HepG2 (cell line): ENCODE measurements around the gene LEAP2. TPM values are rescaled to one million over a fixed set of nuclear protein-coding genes. Genes with fewer than 3 reads are reported as not detected.

ENCODE experiments used
- polyA plus RNA-seq, 8 experiments: library from polyadenylated mRNA; depleted of rRNA in 3 of 8; stranded (reverse) in 7 of 8; unstranded in 1 of 8; fragments of >200 nt; fragmentation: Illumina TruSeq in 4 of 8; extraction: Trizol in 4 of 8; gene quantifications; 2 replicates each; pipeline versions ENCODE4 v1.2.1 to v1.2.3, GENCODE V29; 2011 to 2016; ENCODE audit warnings: low read depth in 4 of 8, missing spikeins in 1 of 8, mixed read lengths in 1 of 8; ENCODE audit not compliant: insufficient read depth in 1 of 8
- small RNA-seq, 3 experiments: library from RNA; depleted of rRNA; stranded (forward); fragments of <200 nt; gene quantifications; one replicate each; pipeline ENCODE3, GENCODE V24; 2012; ENCODE audit warnings: low read depth in 2 of 3, low replicate concordance in 1 of 3; ENCODE audit not compliant: insufficient read length in 3 of 3, insufficient read depth in 2 of 3
- total RNA-seq, 5 experiments: library from RNA; depleted of rRNA; stranded (reverse); fragments of >200 nt; fragmentation: Illumina TruSeq; extraction: Trizol; gene quantifications; 2 replicates each; pipeline ENCODE4 v1.2.3, GENCODE V29; 2016; ENCODE audit warnings: low read depth in 1 of 5

LEAP2 gene
- total and polyA plus RNA-seq, 2 of the 13 experiments (the other 11 are each of a cell fraction or from before 2014, with no cell fraction given), result 23.9 to 51.9 TPM

Small RNA genes lying within 50 kb of the gene (small RNA-seq; reads per million reads assigned to genes)
- 0 reads per million in 3 experiments for gene RNA5SP192

Other genes with a start within 250 kb of the LEAP2 start
- gene IL13, start 215.5 kb upstream of the LEAP2 start, total RNA-seq (2016; rRNA removed; fragmentation: Illumina TruSeq; extraction: Trizol), result not detected in 2 replicates
- gene IL13, start 215.5 kb upstream of the LEAP2 start, polyA plus RNA-seq (2011; rRNA removed), result 0.05 TPM in 1 of 2 replicates, not detected in the other
- not detected in 2 replicates for gene IL4, start 199.7 kb upstream of the LEAP2 start, total RNA-seq (2016; rRNA removed; fragmentation: Illumina TruSeq; extraction: Trizol)
- not detected in 2 replicates for gene IL4, start 199.7 kb upstream of the LEAP2 start, polyA plus RNA-seq (2011; rRNA removed)
- gene KIF3A, start 136.1 kb upstream of the LEAP2 start, total RNA-seq (2016; rRNA removed; fragmentation: Illumina TruSeq; extraction: Trizol), result 8.4 and 11.3 TPM in 2 replicates
- gene KIF3A, start 136.1 kb upstream of the LEAP2 start, polyA plus RNA-seq (2011; rRNA removed), result 2.3 TPM in 2 replicates
- gene CCNI2, start 126.2 kb upstream of the LEAP2 start, total RNA-seq (2016; rRNA removed; fragmentation: Illumina TruSeq; extraction: Trizol), result not detected in 2 replicates
- 0.03 TPM in 1 of 2 replicates, not detected in the other for gene CCNI2, start 126.2 kb upstream of the LEAP2 start, polyA plus RNA-seq (2011; rRNA removed)
- gene SEPTIN8, start 96.4 kb upstream of the LEAP2 start, total RNA-seq (2016; rRNA removed; fragmentation: Illumina TruSeq; extraction: Trizol), result 49.9 and 50.7 TPM in 2 replicates
- gene SEPTIN8, start 96.4 kb upstream of the LEAP2 start, polyA plus RNA-seq (2011; rRNA removed), result 41.4 and 52.4 TPM in 2 replicates
- 1.9 and 2.0 TPM in 2 replicates for gene SOWAHA, start 60.4 kb upstream of the LEAP2 start, total RNA-seq (2016; rRNA removed; fragmentation: Illumina TruSeq; extraction: Trizol)
- 0.82 and 0.95 TPM in 2 replicates for gene SOWAHA, start 60.4 kb upstream of the LEAP2 start, polyA plus RNA-seq (2011; rRNA removed)
- gene SHROOM1, start 43.0 kb upstream of the LEAP2 start, total RNA-seq (2016; rRNA removed; fragmentation: Illumina TruSeq; extraction: Trizol), result 8.9 and 18.2 TPM in 2 replicates
- gene SHROOM1, start 43.0 kb upstream of the LEAP2 start, polyA plus RNA-seq (2011; rRNA removed), result 25.7 and 34.5 TPM in 2 replicates
- 0.07 and 0.38 TPM in 2 replicates for gene GDF9, start 7.2 kb upstream of the LEAP2 start, total RNA-seq (2016; rRNA removed; fragmentation: Illumina TruSeq; extraction: Trizol)
- gene GDF9, start 7.2 kb upstream of the LEAP2 start, polyA plus RNA-seq (2011; rRNA removed), result 0.33 and 0.50 TPM in 2 replicates
- 575 and 610 TPM in 2 replicates for gene UQCRQ, start 7.0 kb upstream of the LEAP2 start, total RNA-seq (2016; rRNA removed; fragmentation: Illumina TruSeq; extraction: Trizol)
- gene UQCRQ, start 7.0 kb upstream of the LEAP2 start, polyA plus RNA-seq (2011; rRNA removed), result 237 and 257 TPM in 2 replicates
- gene AFF4, start 90.0 kb downstream of the LEAP2 start, total RNA-seq (2016; rRNA removed; fragmentation: Illumina TruSeq; extraction: Trizol), result 22.1 and 30.5 TPM in 2 replicates
- 17.6 and 25.5 TPM in 2 replicates for gene AFF4, start 90.0 kb downstream of the LEAP2 start, polyA plus RNA-seq (2011; rRNA removed)
- 40.7 and 54.8 TPM in 2 replicates for gene ZCCHC10, start 152.9 kb downstream of the LEAP2 start, total RNA-seq (2016; rRNA removed; fragmentation: Illumina TruSeq; extraction: Trizol)
- gene ZCCHC10, start 152.9 kb downstream of the LEAP2 start, polyA plus RNA-seq (2011; rRNA removed), result 44.5 and 48.2 TPM in 2 replicates
- 231 and 359 TPM in 2 replicates for gene HSPA4, start 178.3 kb downstream of the LEAP2 start, total RNA-seq (2016; rRNA removed; fragmentation: Illumina TruSeq; extraction: Trizol)
- gene HSPA4, start 178.3 kb downstream of the LEAP2 start, polyA plus RNA-seq (2011; rRNA removed), result 21.7 and 36.6 TPM in 2 replicates